ENCODE data around the gene NKD1.
A peak's percentile ranks its signal among the peaks of the same experiment; 100 is the strongest.
"Not testable (repeated sequence)": the region's sequence is repeated elsewhere in the genome, so short reads cannot be mapped to it uniquely, and the experiment has no call there.

The NKD1 gene

DNA sequence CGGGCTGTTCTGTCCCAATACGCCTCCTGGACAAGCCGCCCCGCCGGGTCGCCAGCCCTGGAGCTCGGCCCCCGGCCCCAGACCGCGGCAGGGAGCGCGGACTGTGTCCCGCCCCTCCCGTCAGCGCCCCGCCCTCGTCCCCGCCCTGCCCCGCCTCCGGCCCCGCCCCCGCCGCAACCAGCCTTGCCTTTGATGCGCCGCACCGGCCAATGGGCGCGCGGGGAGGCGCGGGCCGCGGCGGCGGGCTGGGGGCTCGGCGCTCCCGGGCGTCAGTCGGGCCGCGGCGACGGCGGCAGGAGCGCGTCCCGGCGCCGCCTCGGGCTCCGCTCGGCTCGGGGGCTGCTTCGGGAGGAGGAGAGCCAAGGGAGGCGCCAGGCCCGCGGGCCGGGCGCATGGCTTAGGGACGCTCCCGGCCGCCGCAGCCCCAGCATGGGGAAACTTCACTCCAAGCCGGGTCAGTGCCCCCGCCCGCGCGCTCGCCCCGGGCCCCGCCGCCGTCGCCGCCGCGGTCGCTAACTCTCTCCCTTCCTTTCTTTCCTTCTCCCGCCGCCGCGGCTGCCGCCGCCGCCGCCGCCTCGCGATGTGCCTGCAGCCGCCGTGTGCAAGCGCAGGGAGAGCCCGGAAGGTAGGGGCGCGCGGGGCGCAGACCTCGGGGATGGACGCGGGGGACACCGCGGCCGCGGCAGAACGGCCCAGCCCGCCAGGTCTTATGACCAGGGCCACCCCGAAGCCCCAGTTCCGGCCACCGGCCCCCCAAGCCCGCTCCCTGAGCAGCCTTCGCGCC is at the start of gene NKD1:
TSS of gene NKD1 (plus strand) at position 272 of the 784 bp plus-strand sequence. CDS start at position 430, 158 bp downstream.
- peak; percentile 46 to 68 (median 60) for DNase-seq (ENCODE audit: low read depth in 3 of 3, low spot score in 1 of 3)

- DNase-seq (ENCODE audit: low read depth in 3 of 3, low spot score in 1 of 3), result no peak
Observed at GRCh38 chr16:50498431-50499155, 49.6 kb upstream of the NKD1 start.

DNA sequence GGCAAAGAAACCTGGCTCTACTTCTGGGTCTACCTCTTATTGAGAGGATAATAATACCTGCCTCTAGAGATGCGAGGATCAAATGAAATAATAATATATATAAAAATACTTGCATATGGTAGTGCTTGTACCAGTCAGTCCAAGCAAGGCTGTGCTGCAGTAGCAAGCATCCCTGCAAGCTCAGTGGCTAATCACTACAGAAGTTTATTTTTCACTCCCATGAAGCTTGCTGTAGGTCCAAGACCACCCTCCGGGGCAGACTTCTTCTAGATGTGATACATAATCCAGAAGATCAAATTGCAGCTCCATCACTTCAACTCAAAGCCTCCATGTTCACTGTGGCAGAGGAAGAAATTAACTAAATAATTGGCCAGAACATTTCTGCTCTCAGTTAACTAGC is 48.9 kb upstream of the NKD1 start:
- no peak for DNase-seq (ENCODE audit: low read depth in 3 of 3, low spot score in 1 of 3)

- no peak for DNase-seq (ENCODE audit: low read depth in 3 of 3, low spot score in 1 of 3)
Observed at GRCh38 chr16:50500171-50500874, 47.9 kb upstream of the NKD1 start.

- no peak for DNase-seq (ENCODE audit: low read depth in 3 of 3, low spot score in 1 of 3)
Observed at GRCh38 chr16:50501251-50501650, 46.9 kb upstream of the NKD1 start.

GRCh38 chr16:50501986-50502615 is 46.1 kb upstream of the NKD1 start:
- DNase-seq (ENCODE audit: low read depth in 3 of 3, low spot score in 1 of 3), result no peak

- no peak for DNase-seq (ENCODE audit: low read depth in 3 of 3, low spot score in 1 of 3)
Observed at GRCh38 chr16:50502616-50503011, 45.6 kb upstream of the NKD1 start.

GRCh38 chr16:50503868-50504531 is 44.2 kb upstream of the NKD1 start:
- DNase-seq (ENCODE audit: low read depth in 3 of 3, low spot score in 1 of 3), result not testable (repeated sequence)

DNA sequence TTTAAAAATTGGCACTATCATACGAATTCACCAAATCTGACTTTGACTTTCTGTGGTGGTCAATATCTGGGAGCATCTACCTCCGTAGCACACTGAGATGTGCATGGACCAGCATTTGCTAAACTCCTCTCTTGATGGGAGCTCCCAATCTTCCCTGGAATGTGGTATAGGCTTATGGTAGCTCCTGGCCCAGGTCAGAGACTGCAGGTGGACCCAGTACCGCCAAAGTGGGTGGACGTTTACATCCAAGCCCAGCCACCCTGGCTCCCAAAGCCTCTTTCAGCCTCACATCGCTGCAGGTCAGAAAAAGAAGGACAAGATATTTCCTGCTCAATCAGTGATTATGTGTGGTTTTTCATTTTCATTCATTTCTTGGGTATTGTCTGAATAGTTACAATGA is 43.1 kb upstream of the NKD1 start:
- DNase-seq (ENCODE audit: low read depth in 3 of 3, low spot score in 1 of 3), result no peak

DNA sequence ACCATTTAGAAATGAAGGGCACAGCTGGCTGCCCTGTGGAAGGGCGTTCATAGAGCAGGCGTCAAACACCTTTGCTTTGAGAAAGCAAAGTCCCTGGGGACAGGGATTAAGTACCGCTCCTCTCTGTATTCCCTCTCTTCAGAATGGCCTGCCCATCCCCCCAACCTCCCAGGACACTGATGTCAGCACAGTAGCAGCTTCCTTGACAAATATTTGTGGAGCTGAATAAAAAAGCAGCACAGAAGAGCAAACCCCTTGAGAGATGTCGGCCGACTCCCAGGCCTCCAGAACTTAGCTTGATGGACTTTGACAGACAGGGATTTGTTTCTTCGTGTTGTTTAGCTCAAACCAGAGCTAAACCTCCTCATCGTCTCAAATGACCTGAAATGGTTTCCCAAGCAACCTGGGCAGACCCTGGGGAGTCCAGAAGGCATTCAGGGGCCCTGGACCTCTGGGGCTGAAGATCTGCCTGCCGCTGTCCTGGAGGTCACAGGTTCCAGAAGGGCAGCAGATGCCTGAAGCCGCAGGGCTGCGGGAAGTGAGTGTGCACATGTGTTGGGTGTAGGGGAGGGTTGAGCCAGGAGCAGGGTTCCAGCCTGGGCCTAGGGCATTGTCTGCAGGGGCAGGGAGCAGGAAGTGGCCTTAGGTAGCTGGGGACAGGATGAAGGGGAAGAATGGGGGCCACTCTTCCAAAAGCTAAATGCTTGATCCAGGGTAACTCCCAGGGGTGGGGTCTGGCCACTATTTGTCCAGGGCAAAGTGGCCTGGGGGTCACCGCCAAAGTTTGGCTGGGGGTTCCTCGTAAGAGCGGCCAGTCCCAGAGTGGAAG is 42.3 kb upstream of the NKD1 start:
- no peak for DNase-seq (ENCODE audit: low read depth in 3 of 3, low spot score in 1 of 3)

DNA sequence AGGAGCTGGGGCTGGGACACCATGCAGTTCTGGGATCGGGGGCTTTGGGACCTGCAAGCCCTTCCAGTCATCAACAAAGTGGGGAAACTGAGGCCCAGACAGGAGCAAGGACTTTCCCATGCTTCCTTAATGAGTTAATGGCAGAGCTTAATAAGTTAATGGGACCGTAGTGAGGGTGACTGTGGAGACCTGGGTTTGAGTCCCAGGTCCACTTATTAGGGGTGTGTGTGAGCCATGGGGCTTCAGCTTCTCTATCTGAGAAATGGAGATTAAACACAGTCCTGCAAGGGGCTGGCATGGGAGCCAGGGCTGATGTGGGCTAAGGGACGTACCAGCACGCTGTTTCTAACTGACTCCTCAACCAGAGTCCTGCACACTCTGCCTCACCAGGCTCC is 41.7 kb upstream of the NKD1 start:
- DNase-seq (ENCODE audit: low read depth in 3 of 3, low spot score in 1 of 3), result no peak

GRCh38 chr16:50507397-50507796 is 40.8 kb upstream of the NKD1 start:
- no peak for DNase-seq (ENCODE audit: low read depth in 3 of 3, low spot score in 1 of 3)

GRCh38 chr16:50509521-50510341 is 38.5 kb upstream of the NKD1 start:
- peak in 1 of 3 donors; percentile 18 for DNase-seq (ENCODE audit: low read depth in 3 of 3, low spot score in 1 of 3)

GRCh38 chr16:50515218-50515617 is 33.0 kb upstream of the NKD1 start:
- DNase-seq (ENCODE audit: low read depth in 3 of 3, low spot score in 1 of 3), result no peak

- no peak for DNase-seq (ENCODE audit: low read depth in 3 of 3, low spot score in 1 of 3)
Observed at GRCh38 chr16:50516401-50516800, 31.8 kb upstream of the NKD1 start.

- DNase-seq (ENCODE audit: low read depth in 3 of 3, low spot score in 1 of 3), result no peak
Observed at GRCh38 chr16:50516890-50517289, 31.3 kb upstream of the NKD1 start.

DNA sequence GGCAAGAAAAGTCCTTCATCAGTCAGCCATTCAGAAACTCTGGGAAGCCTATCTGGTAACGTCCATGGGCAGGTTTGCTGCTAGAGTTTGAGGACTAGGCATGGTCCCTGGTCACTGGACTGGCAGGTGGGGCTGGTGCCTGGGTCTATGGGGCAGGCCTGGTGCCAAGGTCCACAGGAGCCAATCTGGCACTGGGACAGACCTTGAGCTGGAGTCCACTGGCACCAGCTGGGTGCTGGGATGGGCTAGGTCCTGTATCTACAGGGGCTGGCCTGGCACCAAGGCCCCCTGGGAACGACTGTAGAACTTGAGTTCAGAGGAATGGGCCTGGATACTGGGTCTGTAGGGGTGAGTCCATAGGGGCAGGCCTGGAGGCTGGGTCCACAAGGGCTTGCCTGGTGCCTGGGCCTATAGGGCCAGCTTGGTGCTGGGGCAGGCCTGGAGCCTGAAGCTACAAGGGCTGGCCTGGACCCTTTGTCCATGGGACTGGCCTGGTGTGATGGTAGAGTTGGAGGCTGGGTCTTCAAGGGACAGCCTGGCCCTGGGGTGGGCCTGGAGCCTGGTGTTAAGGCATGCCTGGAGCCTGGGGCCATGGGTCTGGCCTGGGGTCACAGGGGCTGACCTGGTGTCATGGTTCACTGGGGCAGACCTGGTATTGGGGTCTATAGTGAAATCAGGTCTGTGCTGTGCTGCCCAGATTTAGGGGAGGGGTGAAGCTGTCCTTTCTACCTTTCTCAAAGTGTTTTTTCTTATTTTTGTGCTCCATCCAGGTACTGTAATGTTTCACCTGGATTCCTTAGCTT is 30.5 kb upstream of the NKD1 start:
- no peak for DNase-seq (ENCODE audit: low read depth in 3 of 3, low spot score in 1 of 3)

DNA sequence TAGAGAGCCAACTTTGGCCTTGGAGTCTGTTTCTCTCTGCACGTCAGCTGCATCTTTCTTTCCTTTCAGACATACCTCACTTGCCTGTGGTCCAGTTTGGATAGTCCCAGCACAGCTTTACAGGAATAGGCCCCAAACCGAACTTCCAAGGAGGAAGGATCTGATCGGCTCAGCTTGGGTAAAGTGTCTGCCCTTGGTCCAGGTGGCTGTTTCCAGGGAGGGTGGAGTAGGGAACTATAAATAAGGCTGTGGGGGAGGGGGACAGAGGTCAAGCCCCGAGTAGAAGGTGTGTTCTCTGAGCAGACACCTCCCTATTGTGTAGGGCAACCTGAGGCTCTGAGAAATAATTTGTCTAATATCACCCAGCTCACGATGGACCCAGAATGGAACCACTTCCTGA is 29.2 kb upstream of the NKD1 start:
- no peak for DNase-seq (ENCODE audit: low read depth in 3 of 3, low spot score in 1 of 3)

Measured in stimulated activated CD4-positive, alpha-beta T cell treated with anti-CD3 and anti-CD28 coated beads, TNF-alpha, amount 100 ng/mL, for 1 hour (primary cell).